RCC 7860 (cell line): ENCODE measurements around the gene AADAT.
A peak's percentile ranks its signal among the peaks of the same experiment; 100 is the strongest.
"Not testable (repeated sequence)": the region's sequence is repeated elsewhere in the genome, so short reads cannot be mapped to it uniquely, and the experiment has no call there.

Source experiments
- DNase-seq: peaks from one replicate; pipeline ENCODE4 v3.0.0-alpha.2; 2015; ENCODE audit warnings: low spot score
- FAIRE-seq: peaks from 2 replicates; lab custom pipeline; 2012; peaks lifted over from hg19 to GRCh38; lab: Jason Lieb, UNC

Gene AADAT

DNA sequence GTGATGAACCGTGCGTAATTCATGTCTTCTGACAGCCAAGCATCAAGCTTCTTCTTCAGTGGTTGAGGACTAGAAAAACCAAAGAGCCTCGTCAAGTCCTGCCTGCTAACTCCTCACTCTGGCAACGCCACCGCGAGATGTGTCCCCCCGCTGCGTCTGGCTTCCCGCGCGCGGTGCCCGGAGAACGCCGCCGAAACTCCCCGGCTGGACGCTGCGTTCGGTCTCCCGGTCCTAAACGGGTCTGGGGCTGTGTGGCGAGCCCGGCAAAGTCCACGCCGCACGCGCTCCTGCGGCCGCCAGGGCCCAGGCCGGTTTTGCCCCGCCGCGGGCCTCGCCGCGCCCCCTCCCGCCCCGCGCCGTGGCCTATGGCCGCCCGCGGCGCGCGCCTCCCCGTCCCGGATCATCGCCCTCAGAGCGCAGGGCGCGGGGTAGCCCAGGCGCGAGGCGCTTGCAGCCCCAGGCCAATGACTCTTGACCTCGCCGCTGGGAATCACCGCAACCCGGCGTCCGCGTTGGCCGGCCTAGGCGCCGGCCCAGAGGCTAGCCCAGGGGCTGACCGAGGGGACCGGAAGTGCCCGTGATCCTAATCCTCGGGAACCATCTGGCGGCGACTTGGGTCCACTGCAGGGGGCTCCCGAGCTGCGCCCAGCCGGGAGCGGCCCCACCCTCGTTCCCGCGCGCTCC is at the start of gene AADAT:
Gene AADAT, minus strand, starts transcription at position 289 of the 684 bp plus-strand sequence. Its CDS starts 266 bp downstream, at position 23.
- FAIRE-seq, result no peak
- DNase-seq, result peak; percentile 62

DNA sequence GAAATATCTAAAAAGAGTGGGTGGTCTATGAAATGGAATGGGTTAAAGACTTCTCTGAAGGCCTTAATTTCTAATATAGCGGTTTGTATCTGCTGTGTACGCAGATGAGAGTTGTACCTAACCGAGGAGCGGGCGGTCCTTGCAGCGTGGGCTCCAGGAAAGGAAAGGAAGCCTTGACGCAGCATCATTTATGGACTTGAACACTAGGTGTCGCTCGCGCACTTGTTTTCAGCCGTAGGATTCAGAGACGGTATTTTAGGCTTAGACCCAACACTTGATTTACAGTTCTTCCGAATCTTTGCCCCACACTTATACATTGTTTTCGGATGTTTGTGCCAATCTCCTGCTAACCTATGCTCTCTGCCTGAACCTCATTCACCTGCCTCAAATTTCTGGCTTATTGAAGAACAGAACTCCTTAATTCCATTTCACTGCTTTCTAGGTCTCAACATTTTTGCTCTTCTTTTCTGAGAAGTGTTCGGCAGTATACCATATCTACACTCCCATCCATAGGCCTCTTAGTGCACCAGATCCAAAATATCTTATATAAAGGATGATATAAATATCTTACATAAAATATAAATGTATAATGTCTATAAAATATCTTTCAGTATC is 48.9 kb upstream of the AADAT start:
- FAIRE-seq, result no peak

DNA sequence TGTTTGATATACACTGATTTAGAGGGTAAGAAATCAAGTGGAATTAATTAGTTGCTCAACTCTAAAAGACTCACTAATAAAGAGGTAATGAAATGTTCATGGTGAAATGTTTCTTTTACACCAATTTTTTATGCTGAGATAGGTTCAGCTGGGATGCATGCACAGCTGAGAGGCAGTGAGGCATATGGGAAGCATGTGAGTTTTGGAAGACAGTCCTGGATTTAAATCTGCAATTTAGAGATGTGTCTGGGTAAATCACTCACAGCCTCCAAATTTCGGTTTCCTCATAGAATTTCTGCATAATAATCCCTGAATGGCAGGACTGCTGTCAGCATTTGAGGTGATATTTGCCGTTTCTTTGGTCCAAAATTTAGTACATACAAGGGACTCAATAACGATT is 48.2 kb upstream of the AADAT start:
- DNase-seq, result no peak
- no peak for FAIRE-seq

More for the DNA sequence above, 48.9 kb upstream of the AADAT start:
- DNase-seq, result peak; percentile 55

DNA sequence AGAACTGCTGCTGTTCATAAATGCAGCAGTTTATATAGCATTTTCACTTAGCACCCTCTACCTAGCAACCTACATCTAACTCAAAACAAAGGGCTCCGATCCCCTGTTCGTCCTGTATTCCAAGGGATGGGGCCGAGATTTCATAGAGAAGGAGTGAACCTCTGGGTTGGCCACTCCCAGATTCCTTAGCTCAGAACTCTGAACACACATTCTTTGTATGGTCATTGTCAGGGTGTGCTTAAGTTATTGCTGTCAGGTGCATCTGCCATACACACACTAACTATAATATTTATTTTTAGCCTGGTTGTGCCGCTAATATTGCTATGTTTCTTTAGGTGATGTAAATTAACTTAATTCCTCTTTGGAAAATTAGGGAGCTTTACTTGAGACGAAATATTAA is 47.7 kb upstream of the AADAT start:
- DNase-seq, result no peak

DNA sequence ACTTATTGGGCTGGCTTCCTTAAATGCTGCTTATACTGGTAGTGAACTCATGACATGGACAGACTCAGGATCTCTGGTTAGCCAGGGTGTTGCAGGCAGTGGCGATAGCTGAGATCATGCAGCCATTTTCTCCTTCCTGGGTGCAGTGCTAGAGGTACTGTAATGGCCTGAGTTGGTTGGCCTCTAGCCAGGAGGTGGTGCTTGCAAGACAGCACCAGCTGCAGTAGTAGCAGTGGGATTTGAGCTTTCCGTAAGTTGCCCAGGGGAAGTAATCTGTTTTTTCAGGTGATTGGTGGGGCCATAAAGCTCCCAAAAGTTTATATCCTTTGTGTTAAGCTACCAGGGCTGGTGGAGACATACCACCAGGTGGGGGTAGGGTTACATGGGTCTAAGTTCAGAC is 45.1 kb upstream of the AADAT start:
- DNase-seq (no peak), FAIRE-seq (no peak)

More for the DNA sequence above, 47.7 kb upstream of the AADAT start:
- FAIRE-seq, result no peak

DNA sequence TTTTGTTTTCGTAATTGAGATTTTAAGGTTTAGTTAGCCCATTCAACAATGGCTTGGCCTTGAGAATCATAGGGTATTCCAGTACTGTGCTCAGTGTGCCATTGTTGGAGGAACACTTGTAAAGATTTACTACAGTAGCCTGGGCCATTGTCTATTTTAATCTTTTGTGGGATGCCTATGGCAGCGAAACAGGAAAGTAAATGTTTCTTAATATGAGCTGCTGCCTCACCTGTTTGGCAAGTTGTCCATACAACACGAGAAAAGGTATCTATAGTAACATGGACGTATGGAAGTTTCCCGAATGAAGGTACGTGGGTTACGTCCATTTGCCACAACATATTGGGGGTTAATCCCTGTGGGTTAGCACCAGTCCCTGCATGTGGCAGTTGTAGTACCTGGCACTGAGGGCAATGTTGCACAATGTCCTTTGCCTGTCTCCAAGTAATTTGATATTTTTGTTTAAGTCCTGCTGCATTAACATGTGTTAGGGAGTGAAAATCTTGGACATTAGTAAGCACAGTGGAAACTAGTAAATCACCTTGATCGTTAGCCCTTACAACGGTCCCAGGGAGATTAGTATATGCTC is 38.6 kb upstream of the AADAT start:
- DNase-seq (no peak), FAIRE-seq (no peak)

DNA sequence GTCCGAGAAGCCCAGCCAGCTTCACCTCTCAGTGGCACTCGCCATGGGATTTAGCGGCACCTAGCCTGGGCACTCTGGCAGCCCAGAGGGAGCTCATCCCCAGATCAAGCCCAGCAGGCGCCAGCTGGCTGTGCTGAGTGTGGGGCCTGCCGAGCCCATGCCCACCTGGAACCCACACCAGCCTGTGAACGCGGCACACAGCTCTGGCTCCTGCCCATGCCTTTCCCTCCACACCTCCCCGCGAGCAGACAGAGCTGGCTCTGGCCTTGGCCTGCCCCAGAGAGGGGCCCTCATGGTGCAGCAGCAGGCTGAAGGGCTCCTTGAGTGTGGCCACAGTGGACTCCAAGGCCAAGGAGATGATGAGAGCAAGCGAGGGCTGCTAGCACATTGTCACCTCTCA is 38.0 kb upstream of the AADAT start:
- DNase-seq (no peak), FAIRE-seq (no peak)

DNA sequence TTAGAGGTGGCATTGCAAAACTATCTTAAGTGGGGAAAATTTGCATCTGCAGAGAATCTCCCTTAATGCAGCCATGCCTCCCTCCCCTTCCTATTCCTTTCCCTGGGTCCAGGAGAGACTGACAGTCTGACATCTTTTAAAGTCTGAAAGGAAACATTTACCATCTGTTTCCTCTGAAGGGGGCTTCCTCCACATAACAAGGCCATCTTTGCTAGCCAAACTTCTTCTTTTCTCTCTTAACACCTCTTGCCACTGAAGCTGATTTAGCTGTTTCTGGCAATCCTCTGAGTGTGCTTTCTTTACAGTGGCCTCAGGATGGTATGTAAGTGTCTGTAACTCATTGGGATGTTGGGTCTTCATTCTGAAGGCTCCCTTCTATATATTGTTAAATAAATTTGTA is 34.6 kb upstream of the AADAT start:
- FAIRE-seq, result no peak
- no peak for DNase-seq

DNA sequence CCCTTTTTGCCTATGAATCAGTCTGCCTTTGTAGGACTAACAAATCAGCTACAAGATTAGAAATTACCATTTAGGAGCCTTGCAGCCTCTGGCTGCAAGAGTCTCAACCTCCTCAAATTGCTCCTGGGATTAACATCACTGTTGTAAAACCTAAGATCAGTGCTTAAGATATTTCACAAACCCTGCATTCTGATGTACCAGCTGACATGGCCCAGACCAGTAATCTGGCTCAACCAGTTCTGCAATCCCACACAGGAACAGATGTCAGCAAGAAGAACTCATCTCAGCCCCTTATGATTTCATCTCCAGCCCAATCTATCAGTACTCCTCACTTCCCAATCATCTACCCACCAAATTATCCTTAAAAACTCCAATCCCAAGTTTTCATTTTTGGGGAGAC is 32.5 kb upstream of the AADAT start:
- no peak for DNase-seq
- FAIRE-seq, result no peak

DNA sequence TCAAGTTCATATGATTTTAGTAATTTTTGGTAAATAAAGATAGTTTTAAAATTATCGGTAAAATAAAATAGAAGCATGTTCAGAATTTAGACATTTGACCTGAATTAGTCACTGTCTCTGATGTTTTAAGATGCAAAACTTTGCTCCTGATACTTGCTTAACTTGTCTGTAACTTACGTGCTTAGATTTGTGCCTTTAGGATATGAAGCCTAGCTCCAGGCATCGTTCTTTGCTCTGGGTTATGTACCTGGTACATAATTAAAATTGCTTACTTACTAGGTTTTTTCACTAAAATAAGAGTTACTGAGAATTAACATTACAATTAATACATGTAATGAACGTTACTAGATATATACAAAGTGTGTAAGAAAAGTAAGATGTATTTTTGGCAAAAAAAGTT is 24.9 kb upstream of the AADAT start:
- FAIRE-seq, result no peak

DNA sequence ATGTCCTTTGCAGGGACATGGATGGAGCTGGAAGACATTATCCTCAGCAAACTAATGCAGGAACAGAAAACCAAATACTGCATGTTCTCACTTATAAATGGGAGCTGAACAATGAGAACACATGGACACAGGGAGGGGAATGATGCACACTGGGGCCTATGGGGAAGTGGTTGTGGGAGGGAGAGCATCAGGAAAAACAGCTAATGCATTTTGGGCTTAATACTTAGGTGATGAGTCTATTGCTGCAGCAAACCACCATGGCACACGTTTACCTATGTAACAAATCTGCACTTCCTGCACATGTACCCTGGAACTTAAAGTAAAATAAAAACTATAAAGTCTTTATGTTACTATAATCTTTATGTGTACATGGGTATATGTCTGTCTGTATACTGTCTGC is 24.4 kb upstream of the AADAT start:
- not testable (repeated sequence) for FAIRE-seq, DNase-seq

More for the DNA sequence above, 24.9 kb upstream of the AADAT start:
- DNase-seq, result no peak

DNA sequence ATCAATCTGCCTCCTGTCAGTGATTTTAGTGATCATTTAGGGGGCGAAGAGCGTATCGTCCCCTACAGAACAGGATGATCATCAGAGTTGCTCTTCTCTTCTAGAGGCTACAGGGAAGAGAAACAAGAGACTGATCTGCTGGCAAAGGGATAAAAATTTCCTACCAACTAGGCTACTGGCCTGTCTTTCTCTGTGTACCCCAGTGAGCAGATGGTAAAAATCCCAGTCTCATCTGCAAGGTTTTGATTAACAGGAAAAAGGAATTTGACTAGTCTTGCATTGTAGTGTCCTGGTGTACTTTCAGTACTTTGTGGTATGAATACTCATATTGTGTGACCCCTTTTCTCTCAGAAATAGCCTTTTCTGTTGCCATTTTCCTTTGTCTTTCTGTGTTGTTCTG is 21.8 kb upstream of the AADAT start:
- FAIRE-seq (no peak), DNase-seq (no peak)

DNA sequence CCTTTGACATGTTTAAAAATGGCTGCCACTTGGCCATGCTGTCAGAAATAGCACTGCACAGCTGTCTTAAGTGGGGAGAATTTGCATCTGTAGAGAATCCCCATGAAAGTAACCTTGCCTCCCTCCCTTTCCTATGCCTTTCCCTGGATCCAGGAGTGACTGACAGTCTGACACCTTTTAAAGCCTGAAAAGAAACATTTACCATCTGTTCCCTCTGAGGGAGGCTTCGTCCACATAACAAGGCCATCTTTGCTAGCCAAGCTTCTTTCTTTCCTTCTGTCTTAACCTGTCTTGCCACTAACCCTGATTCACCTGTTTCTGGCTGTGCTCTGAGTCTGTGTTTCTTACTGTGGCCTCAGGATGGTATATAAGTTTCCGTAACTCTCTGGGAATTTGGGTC is 21.3 kb upstream of the AADAT start:
- DNase-seq, result no peak
- FAIRE-seq, result no peak

DNA sequence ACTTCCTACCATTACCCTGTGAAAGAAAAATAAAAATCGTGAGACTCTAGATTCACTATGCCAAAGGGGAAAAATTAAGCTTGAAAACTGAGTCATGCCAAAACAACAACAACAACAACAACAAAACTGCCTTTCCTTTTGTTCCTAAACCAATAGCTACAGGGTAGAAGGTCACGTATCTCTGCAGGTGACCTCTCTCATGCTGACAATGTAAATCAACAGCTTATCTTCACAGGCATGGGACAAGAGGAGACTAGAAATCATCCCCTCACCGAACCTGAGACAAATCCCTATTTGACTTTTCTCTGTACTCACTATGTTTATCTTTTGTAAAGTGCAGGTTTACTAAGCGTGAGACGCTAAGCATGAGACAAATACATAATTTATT is 20.5 kb upstream of the AADAT start:
- FAIRE-seq, result no peak
- DNase-seq, result no peak

DNA sequence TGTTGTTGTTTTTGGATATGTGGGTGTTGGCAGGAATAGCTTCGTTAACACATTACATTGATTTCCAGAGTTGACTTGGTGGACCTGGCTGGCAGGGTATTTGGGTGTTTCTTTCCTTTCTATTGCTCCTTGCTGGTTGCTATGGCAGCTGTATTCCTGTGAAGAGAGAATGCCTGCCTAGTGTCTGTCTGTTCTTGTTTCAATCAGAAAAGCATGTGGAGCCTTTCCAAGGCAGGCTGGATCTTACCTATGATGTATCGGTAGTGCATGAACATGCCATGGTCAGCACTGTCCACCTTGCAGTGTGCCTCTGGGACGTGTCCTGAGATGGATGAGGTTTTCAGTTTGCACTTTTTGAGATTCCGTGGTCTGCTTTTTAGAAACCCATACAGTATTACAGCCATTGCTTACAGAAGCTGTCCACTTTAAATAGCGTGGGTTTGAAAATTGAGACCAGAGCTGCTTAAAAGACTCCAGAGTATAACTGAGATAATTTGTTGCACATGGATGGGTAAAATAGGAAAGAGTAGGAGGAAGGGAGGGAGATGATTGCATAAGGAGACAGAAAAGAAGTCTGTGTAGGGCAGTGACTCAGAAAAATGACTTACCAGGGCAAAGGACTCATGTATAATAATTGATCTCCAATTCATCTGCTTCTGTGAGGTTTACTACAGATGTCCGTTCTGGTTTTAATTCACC is 20.0 kb upstream of the AADAT start:
- FAIRE-seq, result no peak
- DNase-seq, result no peak

DNA sequence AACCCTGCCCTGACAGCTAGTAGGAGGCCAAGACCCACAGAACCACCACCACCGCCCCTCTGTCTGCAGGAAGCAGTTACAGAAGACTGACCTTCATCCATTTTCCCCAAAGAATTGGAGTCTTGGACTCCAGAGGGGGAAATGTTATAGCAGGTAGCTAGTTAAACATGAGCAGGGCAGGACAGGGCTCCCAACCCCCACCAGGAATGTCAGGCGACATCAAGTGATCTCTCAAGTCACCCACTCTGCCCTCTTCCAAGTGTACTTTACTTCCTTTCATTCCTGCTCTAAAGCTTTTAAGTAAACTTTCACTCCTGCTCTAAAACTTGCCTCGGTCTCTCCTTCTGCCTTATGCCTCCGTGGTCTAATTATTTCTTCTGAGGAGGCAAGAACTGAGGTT is 17.1 kb upstream of the AADAT start:
- FAIRE-seq (no peak), DNase-seq (no peak)

DNA sequence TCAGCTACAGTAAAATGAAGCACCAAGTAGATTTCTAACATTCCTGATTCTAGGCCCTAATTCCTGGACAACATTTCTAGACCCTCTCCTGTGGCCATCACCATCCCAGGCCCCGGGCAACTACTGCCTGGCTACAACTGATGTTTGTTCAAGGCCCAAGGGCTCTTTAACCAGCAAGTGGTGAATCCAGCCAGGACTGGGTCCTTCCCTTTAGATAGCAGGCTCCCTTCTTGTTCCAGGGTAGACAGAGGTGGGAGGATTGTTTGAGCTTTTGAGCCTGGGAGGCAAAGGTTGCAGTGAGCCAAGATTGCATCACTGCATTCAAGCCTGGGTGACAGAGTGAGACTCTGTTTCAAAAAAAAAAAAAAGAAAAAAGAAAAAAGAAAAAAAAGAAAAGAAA is 12.7 kb upstream of the AADAT start:
- no peak for FAIRE-seq
- DNase-seq, result no peak

DNA sequence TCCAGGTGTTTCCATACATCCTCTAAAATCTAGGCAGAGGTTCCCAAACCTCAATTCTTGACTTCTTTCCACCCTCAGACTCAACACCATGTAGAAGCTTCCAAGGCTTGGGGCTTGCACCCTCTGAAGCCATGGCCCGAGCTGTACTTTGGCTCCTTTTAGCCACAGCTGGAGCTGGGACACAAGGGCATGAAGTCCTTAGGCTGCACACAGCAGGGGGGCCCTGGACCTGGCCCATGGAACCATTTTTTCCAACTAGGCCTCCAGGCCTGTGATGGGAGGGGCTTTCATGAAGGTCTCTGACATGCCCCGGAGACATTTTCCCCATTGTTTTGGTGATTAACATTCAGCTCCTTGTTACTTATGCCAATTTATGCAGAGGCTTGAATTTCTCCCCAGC is 8.4 kb upstream of the AADAT start:
- not testable (repeated sequence) for DNase-seq, FAIRE-seq

DNA sequence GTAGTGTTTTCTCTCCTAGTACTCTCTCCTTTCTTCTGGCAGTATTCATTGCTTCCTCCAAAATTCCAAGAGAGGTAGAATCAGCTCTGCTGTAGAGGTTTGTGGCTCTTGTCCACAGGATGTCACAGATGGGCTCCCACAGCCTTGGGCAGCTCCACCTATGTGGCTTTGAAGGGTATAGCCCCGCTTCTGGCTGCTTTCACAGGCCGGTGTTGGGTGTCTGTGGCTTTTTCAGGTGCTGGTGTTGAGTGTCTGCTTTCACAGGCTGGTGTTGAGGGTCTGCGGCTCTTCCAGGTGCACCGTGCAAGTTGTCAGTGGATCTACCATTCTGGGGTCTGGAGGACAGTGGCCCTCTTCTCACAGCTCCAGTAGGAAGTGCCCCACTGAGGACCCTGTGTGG is 7.9 kb upstream of the AADAT start:
- FAIRE-seq (no peak), DNase-seq (no peak)

DNA sequence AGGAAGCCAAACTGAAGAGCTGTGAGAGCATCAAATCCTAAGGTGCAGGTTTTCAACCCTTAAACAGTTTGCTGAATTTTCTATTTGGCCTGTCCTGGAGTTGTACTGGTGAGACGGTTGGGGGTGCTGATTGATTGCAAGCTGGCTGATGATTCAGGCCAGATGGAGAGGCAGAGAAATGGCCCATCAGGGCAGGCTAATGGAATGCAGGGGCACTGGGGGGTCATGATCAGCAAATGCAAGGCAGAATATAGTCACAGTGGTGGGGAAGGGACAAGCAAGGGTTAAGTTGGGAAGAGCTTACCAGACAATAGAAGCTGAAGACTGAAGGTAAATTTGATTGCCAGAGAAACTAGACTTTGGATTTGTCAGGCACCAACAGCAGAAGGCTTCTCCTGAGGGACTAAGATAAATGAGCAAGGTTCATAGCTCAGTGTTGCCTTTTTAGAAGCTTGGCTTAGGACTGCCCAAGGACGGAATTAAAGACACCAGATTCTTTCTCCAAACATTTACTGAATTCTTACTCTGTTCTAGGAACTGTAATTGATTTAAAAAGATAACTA is 4.3 kb upstream of the AADAT start:
- FAIRE-seq (no peak), DNase-seq (no peak)

DNA sequence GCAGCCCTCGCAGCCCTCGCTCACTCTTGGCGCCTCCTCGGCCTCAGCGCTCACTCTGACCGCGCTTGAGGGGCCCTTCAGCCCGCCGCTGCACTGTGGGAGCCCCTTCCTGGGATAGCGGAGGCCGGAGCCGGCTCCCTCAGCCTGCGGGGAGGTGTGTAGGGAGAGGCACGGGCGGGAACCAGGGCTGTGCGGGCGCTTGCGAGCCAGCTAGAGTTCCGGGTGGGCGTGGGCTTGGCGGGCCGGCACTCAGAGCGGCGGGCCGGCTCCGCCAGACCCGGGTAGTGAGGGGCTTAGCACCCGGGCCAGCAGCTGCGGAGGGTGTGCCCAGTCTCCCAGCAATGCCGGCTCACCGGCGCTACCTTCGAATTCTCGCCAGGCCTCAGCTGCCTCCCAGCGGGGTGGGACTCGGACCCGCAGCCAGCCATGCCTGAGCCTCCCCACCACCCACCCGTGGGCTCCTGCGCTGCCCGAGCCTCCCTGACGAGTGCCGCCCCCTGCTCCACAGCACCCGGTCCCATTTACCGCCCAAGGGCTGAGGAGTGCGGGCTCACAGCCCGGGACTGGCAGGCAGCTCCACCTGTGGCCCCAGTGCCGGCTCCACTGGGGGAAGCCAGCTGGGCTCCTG is 1.4 kb upstream of the AADAT start:
- FAIRE-seq, result no peak
- no peak for DNase-seq
